T-helper 9 cell (primary cell): ENCODE data around the gene PVALEF.

Experiments
- DNase-seq: peaks from one replicate; pipeline ENCODE4 v3.0.0-alpha.2; 2020

Gene PVALEF

GRCh38 chr17:81129289-81129688 lies 36.0 kb upstream of the PVALEF start:
- DNase-seq = no peak

DNA sequence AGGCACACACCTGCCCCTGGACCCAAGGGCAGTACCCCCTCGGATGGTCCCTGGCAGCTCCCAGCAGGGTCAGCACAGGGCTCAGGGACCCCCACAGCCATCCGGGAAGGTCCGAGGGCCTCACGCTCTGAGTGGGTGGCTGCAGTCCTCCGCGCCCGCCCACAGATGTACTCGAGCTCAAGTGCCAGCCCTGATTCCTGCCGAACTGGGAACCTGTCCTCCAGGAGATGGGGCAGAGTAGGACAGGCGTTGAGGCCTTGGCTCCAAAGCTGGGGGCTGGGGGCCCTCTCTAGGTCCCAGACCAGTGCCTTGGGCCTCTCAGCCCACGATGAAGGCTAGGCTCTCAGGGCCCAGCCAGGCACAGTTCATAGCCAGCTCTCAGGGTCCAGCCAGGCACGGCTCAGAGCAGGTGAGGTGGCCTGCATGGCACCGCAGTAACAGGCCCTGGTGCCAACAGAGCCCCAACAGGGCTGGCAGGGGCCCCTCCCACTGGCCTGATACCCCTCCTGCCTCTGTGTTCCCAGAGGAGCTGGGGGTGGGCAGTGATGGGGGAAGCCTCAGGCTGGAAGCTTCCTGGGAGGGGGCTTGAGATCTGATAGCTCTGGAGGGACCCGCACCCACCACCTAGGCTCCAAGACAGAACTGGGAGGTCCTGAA lies 35.5 kb upstream of the PVALEF start:
- no peak for DNase-seq

GRCh38 chr17:81130385-81131361 lies 34.6 kb upstream of the PVALEF start:
- no peak for DNase-seq

GRCh38 chr17:81131486-81132196 lies 33.7 kb upstream of the PVALEF start:
- no peak for DNase-seq

DNA sequence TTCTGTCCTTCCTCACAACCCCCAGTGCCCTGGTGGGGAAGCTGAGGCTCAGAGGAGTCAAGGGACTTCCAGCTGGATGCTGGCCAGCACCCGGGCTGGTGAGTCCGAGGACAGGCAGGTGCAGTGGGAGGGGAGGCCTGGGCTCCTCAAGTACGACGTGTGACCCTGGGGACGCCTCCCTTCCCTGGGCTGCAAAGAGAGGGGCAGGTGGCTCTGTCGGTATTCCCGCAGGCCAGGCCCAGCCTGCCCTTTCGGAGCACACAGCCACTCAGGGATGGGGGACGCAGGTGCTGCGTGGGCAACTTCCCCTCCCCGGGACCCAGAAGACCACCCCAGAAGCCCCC lies 33.1 kb upstream of the PVALEF start:
- no peak for DNase-seq

GRCh38 chr17:81132770-81133723 lies 32.3 kb upstream of the PVALEF start:
- DNase-seq = no peak

DNA sequence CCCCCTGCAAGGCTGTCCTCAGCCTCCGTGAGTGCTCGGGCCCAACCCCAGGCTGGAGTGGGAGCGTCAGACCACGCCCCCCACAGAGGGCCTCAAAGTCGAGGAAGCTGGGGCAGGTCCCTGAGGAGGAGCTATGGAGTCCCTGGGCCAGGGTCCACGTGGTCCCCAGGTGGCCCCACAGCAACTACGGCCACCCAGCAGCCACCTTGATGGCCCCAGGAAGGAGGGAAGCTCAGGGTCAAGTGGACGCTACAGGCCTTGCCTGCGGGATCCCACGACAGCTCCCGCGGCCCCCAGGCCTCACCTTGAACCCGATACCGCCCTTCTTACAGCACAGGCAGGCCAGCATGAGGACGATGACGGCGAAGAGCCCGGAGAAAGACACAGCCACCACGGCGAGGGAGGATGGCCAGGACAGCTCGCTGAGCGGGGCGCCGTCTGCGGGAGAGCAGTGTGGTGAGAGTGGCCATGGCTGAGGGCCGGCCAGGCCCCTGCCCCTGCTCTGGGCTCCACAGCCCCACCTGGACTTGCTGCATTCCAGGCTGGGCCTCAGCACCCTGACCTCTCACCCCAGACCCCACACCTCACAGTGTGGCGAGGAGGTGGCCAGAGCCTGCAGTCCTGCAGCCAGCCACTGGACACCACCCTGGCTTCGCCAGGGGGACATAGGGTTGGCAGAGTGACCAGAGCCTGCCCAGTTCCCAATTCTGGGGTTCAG lies 31.1 kb upstream of the PVALEF start:
- DNase-seq = no peak

DNA sequence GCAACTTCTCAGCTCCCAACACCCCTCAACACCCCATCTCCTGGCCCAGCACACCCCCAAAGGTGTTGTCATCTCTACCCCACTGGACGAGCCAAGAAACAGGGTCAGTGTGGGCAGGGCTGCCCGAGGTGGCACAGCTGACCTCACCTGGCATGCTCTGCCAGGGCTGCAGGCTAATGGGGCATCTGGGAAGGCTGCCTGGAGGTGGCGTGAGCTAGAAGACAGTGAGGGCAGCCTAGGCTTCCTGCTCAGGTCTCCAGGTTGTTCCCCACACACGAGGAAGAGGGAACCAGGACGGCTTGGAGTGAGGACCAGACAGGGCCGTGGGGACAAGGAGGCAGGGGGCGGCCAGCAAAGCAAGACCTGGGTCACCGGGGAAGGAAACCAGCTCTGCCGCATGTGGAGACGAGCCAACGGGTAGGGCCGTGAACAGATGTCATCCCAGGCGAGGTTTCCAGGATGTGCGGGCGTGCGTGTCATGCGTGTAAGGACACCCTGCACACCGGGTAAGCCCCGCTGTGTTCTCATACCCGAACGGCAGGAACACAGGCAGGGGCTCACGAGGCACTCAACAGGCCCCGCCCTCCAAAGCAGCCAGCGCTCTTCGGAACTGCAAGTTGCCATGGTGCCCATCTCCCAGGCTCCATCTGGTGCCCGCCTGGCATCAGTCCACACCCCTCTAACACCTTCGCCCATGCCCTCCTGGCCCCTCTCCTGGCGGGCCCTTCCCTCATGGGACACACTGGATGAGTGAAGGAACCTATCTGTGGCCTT lies 29.6 kb upstream of the PVALEF start:
- no peak for DNase-seq

DNA sequence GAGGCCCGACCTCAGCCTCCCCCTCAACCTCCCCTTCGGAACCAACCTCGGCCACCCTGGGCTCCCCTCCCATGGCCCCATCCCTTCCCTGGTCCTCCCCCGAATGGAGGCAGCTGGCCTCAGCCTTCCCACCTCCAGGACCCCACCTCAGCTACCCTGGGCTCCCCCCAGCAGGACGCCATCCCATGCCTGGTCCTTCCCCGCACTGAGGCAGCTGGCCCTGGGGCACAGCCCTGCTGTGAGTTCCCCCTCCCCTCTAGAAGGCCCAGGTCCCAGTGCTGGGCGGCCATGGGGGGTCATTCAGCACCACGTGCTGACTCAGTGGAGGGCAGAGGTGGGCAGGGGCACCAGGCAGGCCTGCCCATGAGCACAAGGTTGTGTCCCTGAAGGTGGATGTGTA lies 28.9 kb upstream of the PVALEF start:
- DNase-seq = no peak

GRCh38 chr17:81137248-81137647 lies 28.1 kb upstream of the PVALEF start:
- DNase-seq = no peak

GRCh38 chr17:81138083-81138482 lies 27.2 kb upstream of the PVALEF start:
- DNase-seq = no peak

DNA sequence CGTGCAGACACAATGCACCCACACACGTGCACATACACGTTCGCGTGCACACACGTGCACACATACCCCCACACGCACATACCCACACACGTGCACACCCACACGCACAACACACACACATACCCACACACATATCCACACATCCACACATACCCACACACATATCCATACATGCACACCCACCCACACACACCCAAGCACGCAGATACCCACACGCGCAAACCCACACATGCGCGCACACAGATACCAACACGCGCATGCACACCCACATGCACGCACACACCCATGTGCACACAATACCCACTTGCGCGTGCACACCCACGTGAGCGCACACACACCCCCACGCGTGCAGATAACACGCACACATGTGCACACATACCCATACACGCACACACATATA lies 26.8 kb upstream of the PVALEF start:
- DNase-seq = no peak

- no peak for DNase-seq
These were observed 25.9 kb upstream of the PVALEF start for GRCh38 chr17:81139428-81139827.

DNA sequence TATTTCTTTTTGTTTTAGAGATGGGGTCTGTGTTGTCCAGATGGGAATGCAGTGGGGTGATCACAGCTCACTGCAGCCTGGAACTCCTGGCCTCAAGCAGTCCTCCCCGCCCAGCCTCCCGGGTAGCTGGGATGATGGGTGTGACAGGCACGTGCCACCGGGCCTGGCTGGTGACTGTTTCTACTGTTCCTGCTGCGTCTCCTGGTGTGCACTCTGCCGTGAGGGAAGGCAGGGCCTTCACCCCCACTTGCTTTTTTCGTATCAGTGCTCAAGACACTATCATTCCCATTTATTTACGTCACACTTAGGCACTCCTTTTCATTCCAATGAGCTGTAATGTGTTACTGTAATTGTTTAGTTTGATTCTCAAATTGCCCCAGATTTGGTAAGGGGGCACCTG lies 25.3 kb upstream of the PVALEF start:
- no peak for DNase-seq

GRCh38 chr17:81140695-81141094 lies 24.6 kb upstream of the PVALEF start:
- DNase-seq = no peak

DNA sequence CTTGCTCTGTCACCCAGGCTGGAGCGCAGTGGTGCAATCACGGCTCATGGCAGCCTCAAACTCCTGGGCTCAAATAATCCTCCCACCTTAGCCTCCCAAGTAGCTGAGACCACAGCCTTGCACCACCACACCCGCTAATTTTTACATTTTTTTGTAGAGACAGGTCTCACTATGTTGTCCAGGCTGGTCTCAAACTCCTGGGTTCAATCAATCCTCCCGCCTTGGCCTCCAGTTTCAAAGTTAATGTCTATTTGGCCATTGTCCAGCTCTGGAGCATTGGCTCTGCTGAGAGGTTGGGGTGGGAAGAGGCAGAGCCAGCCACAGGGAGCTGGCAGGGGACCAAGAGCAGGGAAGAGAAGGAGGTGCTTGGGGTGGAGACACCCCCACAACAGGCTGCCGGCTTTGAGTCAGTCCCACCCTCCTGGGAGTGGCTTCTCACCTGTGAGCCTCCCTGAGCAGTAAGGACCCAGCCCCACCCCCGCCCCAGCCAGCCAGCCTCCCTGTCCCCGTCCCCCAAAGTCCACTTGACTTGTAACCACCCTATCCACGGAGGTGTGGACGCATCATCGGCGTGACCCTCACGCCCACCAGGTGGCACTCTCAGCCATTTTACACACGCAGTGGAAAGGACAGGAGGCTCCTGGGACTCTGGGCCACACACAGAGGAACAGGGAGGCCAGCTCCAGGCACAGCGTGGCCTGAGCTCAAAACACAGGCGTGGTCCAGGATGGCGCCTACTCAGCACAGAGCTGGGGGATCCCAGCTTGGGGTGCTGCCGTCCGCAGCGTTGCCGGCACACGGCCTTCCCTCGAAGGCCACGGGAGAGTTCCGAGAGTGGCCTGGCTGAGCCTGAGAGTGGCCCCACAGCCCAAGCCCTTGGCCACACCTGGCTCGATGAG lies 22.8 kb upstream of the PVALEF start:
- DNase-seq = peak; percentile 47

DNA sequence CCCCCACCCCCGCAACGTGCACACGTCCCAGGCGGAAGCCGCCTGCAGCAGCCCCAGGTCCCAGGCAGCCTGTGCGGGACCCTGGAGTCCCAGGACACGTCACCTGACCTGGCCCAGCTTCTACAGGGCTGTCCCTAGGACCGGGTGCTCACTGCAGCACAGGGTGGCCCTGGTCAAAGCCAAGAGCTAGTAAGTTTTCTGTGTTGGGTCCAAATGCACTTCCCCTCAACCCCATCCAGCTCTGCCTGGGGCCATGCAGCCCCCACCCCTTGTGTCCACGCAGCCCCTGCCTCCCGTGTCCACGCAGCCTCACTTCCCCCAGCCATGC lies 22.1 kb upstream of the PVALEF start:
- DNase-seq = no peak

- DNase-seq = no peak
These were observed 21.4 kb upstream of the PVALEF start for GRCh38 chr17:81143717-81144422.

DNA sequence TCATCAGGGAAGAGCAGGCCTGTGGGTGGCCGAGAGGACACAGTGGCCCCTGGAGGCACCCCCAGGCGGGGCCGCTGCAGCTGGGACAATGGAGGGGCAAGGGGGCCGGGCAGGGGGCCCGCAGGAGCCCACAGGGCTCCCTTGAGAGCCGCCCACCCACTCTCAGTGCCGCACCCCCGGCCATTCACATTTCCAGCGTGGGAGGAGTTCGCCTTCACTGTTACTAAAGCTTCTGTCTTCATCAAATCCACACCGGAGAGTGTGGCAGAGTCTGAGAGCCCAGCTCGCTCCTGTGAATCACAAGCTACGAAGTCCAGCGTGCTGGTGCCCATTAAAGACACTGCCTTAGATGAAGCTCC lies 20.9 kb upstream of the PVALEF start:
- no peak for DNase-seq
